Measurements from ENCODE around the gene KCNJ2.

Gene KCNJ2

DNA sequence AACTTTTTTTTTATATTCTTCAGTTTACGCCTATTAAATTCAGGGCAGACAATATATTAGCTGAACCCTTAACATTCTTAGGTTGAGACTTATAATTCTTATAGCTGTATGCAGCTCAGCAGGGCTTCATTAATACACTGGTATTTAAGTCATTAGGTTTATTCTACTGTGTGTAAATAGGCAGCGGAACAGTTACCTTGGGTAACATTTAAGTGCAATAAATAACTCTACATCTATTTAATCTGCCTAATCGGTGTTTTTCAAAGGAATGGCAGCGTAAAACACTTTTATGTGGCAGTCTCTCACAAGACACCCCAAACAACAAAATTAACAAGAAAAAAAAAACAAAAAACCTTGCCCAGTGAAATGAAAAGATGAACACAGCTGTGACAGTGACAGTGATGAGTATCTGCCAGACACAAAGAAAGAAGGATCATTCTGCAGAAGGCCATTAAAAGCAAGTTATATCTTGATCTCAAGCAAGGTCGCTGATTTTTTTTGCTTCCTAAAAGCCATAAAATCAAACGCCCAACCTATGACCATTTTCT, 32.6 kb downstream of the KCNJ2 start:
- Histone ChIP-seq H3K4me3 (no peak overlapping the region), H3K9ac (ENCODE audit: insufficient read length) (no peak overlapping the region), H3K36me3 (ENCODE audit: insufficient read depth, low read length) (no peaks in the 10 kb centered on the region), H3K27ac (no peak overlapping the region), H3K9me3 (ENCODE audit: low read depth, low read length) (no peaks in the 10 kb centered on the region)
- TF ChIP-seq EZH2 (IDR thresholded peaks at IDR 0.05) (no peak), FOXP2 (optimal IDR thresholded peaks at IDR 0.05; ENCODE audit: control extremely low read depth, extremely low read length, insufficient read depth) (no peak), POLR2AphosphoS5 (IDR thresholded peaks at IDR 0.05; ENCODE audit: borderline replicate concordance, low read depth, low read length) (no peak)
- DNase-seq (ENCODE audit: low read depth, low spot score): no peak

DNA sequence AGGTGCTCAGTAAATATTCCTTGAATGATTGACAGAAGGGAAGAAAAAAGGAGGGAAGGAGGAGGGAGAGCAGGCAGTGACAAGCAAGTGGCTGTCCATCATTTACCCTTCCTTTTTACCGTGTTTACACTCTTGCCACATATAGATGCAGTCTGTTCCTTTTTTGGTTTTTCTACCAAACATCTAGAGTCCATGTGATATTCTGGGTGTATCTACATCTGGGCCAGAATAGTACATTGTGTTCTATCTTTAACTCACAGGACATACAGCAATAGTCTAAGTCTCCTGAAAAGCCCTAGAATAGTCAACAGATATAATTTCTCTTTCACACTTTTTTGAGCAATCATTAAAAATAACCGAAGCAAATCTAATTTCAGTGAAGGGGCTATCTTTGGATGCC, 33.5 kb downstream of the KCNJ2 start:
- Histone ChIP-seq H3K9me3 (ENCODE audit: low read depth, low read length) (no peaks in the 10 kb centered on the region), H3K9ac (ENCODE audit: insufficient read length) (no peak overlapping the region), H3K4me3 (no peak overlapping the region), H3K27ac (no peak overlapping the region), H3K36me3 (ENCODE audit: insufficient read depth, low read length) (no peaks in the 10 kb centered on the region)
- no peak for DNase-seq (ENCODE audit: low read depth, low spot score)
- no peak for TF ChIP-seq POLR2AphosphoS5 (IDR thresholded peaks at IDR 0.05; ENCODE audit: borderline replicate concordance, low read depth, low read length)
- TF ChIP-seq FOXP2 (optimal IDR thresholded peaks at IDR 0.05; ENCODE audit: control extremely low read depth, extremely low read length, insufficient read depth): no peak
- TF ChIP-seq EZH2 (IDR thresholded peaks at IDR 0.05): no peak

DNA sequence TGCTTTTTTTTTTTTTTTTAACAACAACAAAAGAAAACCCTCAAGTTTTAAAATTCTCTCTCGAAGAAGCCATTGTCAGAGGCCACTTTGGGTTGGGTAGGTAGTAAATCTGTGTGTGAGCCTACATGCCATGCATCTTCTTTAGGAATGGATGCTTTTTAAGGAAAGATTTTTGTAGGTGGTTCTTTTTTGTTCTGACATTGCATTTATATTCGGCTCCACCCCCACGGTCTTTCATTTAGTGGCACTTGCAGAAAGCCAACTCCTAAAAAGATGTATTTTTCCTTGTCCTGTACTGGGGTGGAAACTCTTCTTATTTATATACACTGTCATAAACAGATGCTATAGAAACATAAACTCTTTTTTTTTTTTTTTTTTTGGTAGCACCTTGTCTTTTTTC, 35.1 kb downstream of the KCNJ2 start:
- H3K36me3 ChIP-seq (ENCODE audit: insufficient read depth, low read length): no peaks in the 10 kb centered on the region
- no peak for DNase-seq (ENCODE audit: low read depth, low spot score)
- H3K27ac ChIP-seq: no peak overlapping the region
- H3K9ac ChIP-seq (ENCODE audit: insufficient read length): no peak overlapping the region
- no peak overlapping the region for H3K4me3 ChIP-seq
- H3K9me3 ChIP-seq (ENCODE audit: low read depth, low read length): no peaks in the 10 kb centered on the region
- TF ChIP-seq EZH2 (IDR thresholded peaks at IDR 0.05) (no peak), POLR2AphosphoS5 (IDR thresholded peaks at IDR 0.05; ENCODE audit: borderline replicate concordance, low read depth, low read length) (no peak), FOXP2 (optimal IDR thresholded peaks at IDR 0.05; ENCODE audit: control extremely low read depth, extremely low read length, insufficient read depth) (no peak)

DNA sequence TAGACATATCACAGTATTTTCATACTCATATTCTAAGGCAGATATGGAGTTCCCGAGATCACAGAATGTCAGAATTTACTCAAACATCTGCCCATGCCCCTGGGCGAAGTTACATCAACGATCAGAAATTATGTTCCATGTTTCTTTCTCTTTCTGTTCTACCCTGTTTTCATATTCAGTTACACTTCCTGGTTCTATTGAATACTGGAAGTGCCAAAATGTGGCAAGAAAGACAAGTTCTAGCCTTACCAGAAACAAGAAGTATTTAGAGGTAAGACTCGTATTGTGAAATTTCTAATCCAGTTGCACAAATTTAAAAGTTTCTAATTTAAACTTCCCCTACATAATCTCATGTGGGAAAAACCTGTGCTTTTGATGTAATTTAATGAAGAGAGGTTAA, 36.1 kb downstream of the KCNJ2 start:
- Histone ChIP-seq H3K36me3 (ENCODE audit: insufficient read depth, low read length) (no peaks in the 10 kb centered on the region), H3K9ac (ENCODE audit: insufficient read length) (no peak overlapping the region), H3K9me3 (ENCODE audit: low read depth, low read length) (no peaks in the 10 kb centered on the region), H3K4me3 (no peak overlapping the region), H3K27ac (no peak overlapping the region)
- DNase-seq (ENCODE audit: low read depth, low spot score): no peak
- TF ChIP-seq FOXP2 (optimal IDR thresholded peaks at IDR 0.05; ENCODE audit: control extremely low read depth, extremely low read length, insufficient read depth) (no peak), EZH2 (IDR thresholded peaks at IDR 0.05) (no peak), POLR2AphosphoS5 (IDR thresholded peaks at IDR 0.05; ENCODE audit: borderline replicate concordance, low read depth, low read length) (no peak)

DNA sequence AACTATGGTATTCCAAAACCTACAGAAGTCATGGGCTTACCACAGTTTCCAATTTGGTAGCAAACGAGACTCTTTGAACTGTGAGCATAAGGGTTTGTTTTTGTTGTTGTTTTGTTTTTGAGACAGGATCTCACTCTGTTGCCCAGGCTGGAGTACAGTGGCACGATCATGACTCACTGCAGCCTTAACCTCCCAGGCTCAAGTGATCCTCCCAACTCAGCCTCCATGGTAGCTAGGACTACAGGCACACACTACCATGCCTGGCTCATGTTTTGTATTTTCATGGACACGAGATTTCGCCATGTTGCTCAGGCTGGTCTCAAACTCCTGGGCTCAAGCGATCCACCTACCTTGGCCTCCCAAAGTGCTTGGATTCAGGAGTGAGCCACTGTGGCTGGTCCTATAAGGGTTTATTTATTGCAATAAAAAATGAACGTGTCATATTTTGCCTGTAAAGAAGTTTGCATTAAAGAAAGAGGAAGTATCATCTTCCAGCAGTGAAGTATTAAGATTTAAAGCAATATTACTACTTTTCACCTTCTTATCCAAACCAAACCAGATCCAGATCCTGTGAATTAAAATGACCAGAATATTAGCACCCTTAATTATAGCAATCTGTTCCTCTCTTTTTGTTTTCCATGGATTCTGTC, 37.2 kb downstream of the KCNJ2 start:
- H3K36me3 ChIP-seq (ENCODE audit: insufficient read depth, low read length): no peaks in the 10 kb centered on the region
- no peak for DNase-seq (ENCODE audit: low read depth, low spot score)
- no peak overlapping the region for H3K9ac ChIP-seq (ENCODE audit: insufficient read length)
- H3K27ac ChIP-seq: no peak overlapping the region
- no peaks in the 10 kb centered on the region for H3K9me3 ChIP-seq (ENCODE audit: low read depth, low read length)
- H3K4me3 ChIP-seq: no peak overlapping the region
- no peak for TF ChIP-seq POLR2AphosphoS5 (IDR thresholded peaks at IDR 0.05; ENCODE audit: borderline replicate concordance, low read depth, low read length)
- TF ChIP-seq FOXP2 (optimal IDR thresholded peaks at IDR 0.05; ENCODE audit: control extremely low read depth, extremely low read length, insufficient read depth): no peak
- no peak for TF ChIP-seq EZH2 (IDR thresholded peaks at IDR 0.05)

DNA sequence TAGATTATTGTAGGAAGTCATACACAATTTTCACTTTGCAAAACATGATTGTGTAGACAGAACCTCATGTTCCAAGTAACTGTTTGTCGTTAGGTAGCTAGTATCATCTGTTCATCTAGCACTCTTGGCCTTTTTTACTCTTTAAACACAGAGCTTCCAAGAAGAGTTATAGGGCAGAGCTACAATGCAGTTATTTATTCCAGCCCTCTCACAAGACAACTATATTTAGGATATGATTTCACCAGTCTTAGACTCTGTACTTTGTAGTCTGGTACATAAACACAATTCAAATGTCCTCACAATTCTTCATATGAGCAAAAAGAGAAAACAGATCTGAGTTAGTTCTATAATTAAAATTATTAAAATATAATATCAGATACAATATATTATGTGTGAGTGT, 37.9 kb downstream of the KCNJ2 start:
- no peak overlapping the region for H3K27ac ChIP-seq
- TF ChIP-seq EZH2 (IDR thresholded peaks at IDR 0.05): no peak
- TF ChIP-seq FOXP2 (optimal IDR thresholded peaks at IDR 0.05; ENCODE audit: control extremely low read depth, extremely low read length, insufficient read depth): no peak
- no peak for TF ChIP-seq POLR2AphosphoS5 (IDR thresholded peaks at IDR 0.05; ENCODE audit: borderline replicate concordance, low read depth, low read length)
- no peak for DNase-seq (ENCODE audit: low read depth, low spot score)

DNA sequence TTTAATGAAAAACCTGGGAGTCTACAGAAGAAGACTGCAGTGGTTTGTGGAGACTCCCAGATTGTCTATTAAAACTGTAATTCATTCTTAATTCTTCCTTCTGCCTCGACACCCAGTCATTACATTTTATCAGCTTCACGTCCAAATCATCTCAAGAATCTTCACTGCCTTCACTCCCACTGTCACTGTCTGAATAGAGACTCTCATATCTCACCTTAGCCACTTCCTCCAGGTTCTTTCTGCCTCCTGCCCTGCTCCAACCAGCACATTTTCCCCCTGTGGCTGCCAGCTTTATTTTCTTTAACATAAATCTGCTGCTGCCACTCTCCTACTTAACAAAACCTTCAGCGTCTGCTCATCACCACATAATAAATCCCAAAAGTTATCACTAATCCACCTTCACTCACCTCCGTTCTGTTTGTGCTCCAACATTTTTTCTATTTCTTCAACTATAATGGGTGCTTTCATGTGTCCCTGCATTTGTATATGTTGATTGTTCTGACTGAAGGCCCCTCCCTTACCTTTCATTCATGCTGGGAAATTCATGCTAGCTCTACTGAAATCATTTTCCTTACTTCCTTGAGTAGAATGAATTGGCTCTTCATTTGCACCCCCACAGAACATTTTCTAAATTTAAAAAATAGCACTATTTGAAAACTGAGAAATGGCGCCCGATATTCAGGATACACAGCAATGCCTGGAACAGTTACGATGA, 38.9 kb downstream of the KCNJ2 start:
- no peak for DNase-seq (ENCODE audit: low read depth, low spot score)
- no peak overlapping the region for H3K4me3 ChIP-seq
- TF ChIP-seq POLR2AphosphoS5 (IDR thresholded peaks at IDR 0.05; ENCODE audit: borderline replicate concordance, low read depth, low read length) (no peak), FOXP2 (optimal IDR thresholded peaks at IDR 0.05; ENCODE audit: control extremely low read depth, extremely low read length, insufficient read depth) (no peak), EZH2 (IDR thresholded peaks at IDR 0.05) (no peak)
- H3K36me3 ChIP-seq (ENCODE audit: insufficient read depth, low read length): no peaks in the 10 kb centered on the region
- no peaks in the 10 kb centered on the region for H3K9me3 ChIP-seq (ENCODE audit: low read depth, low read length)
- H3K9ac ChIP-seq (ENCODE audit: insufficient read length): no peak overlapping the region
- no peak overlapping the region for H3K27ac ChIP-seq

More for the DNA sequence above, 37.9 kb downstream of the KCNJ2 start:
- no peaks in the 10 kb centered on the region for H3K36me3 ChIP-seq (ENCODE audit: insufficient read depth, low read length)
- H3K9me3 ChIP-seq (ENCODE audit: low read depth, low read length): no peaks in the 10 kb centered on the region
- no peak overlapping the region for H3K9ac ChIP-seq (ENCODE audit: insufficient read length)
- no peak overlapping the region for H3K4me3 ChIP-seq

DNA sequence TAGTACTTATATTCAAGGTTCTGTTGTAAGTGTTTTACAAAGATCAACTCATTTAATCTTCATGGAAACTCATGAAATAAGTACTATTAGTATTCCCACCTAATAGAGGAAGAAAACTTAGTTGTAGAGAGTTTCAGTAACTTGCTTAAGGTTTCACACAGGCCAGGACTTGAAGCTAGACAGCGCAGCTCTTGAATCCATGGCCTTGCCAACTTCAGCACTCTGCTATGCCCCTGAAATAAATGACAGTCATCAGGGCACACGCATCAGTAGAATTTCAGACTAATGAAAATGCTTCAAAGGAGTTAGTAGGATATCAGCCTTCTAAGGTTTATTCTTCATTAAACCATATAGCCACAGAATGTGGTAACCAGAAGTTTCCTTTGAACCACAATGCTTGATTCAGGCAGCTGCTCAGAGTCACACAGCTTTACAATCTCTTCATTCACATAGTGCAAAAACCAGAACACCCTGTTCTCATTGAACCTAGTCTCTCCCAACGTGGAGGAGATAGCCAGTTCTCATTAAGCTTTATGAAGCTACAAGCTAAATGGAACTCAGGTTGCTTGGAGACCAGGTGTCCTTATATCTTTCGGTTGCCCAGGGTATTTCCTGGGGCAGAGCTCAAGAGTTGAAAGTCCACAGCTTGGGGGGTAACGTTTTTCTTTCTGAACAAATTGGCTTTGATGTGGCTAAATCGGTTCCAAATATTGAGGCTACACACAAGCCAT, 39.7 kb downstream of the KCNJ2 start:
- H3K4me3 ChIP-seq: no peak overlapping the region
- DNase-seq (ENCODE audit: low read depth, low spot score): no peak
- H3K27ac ChIP-seq: no peak overlapping the region
- H3K9me3 ChIP-seq (ENCODE audit: low read depth, low read length): no peaks in the 10 kb centered on the region
- TF ChIP-seq FOXP2 (optimal IDR thresholded peaks at IDR 0.05; ENCODE audit: control extremely low read depth, extremely low read length, insufficient read depth) (no peak), EZH2 (IDR thresholded peaks at IDR 0.05) (no peak), POLR2AphosphoS5 (IDR thresholded peaks at IDR 0.05; ENCODE audit: borderline replicate concordance, low read depth, low read length) (no peak)
- H3K36me3 ChIP-seq (ENCODE audit: insufficient read depth, low read length): no peaks in the 10 kb centered on the region
- no peak overlapping the region for H3K9ac ChIP-seq (ENCODE audit: insufficient read length)
